Smooth muscle cell of trachea (primary cell): ENCODE measurements around the gene TM2D1. TPM values are rescaled to one million over a fixed set of nuclear protein-coding genes. Genes with fewer than 3 reads are reported as not detected.

Source experiments
- total RNA-seq: library from RNA; depleted of rRNA; stranded (reverse); fragments of >200 nt; gene quantifications from 2 replicates; pipeline ENCODE4 v1.2.1, GENCODE V29; 2014

The TM2D1 gene
- 46.3 and 54.4 TPM in 2 replicates for total RNA-seq

GRCh38 chr1:61724813-61725694 is at the start of gene TM2D1:
Gene TM2D1 (minus strand): TSS chr1:61725141. CDS start chr1:61725120, 21 bp downstream.

GRCh38 chr1:61741711-61742619 is 17.0 kb upstream of the TM2D1 start, which contains the start of gene PATJ:
Gene PATJ (plus strand): TSS chr1:61742480. CDS start chr1:61762893, 20,413 bp downstream.

Other genes starting within 250 kb of the TM2D1 start
- 7.8 and 10.8 TPM in 2 replicates for gene PATJ, start 17.3 kb upstream of the TM2D1 start, total RNA-seq